HepG2 (cell line): Measurements from ENCODE around the gene ICE2. TPM values are rescaled to one million over a fixed set of nuclear protein-coding genes. Genes with fewer than 3 reads are reported as not detected.
A peak's percentile ranks its signal among the peaks of the same experiment; 100 is the strongest.

ENCODE experiments used
- CEBPZ ChIP-seq: IDR thresholded peaks from 2 replicates; pipeline ENCODE4 v1.6.1; 2012; ENCODE audit warnings: low read length, improper control_type of control experiment
- KAT2B ChIP-seq: fragments of 150-350 bp; IDR thresholded peaks from 2 replicates; pipeline ENCODE4 v1.6.1; 2014; ENCODE audit warnings: low read depth, low read length, borderline replicate concordance
- RERE ChIP-seq: IDR thresholded peaks from 2 replicates; pipeline ENCODE4 v1.6.1; 2016; ENCODE audit warnings: low read depth, missing genetic modification reagents, missing compliant biosample characterization
- SETDB1 ChIP-seq: sonication (generic); formaldehyde crosslinking; IDR thresholded peaks from 2 replicates; pipeline ENCODE4 v1.5.1; 2020; ENCODE audit warnings: missing genetic modification reagents, mild to moderate bottlenecking, borderline replicate concordance
- TRAFD1 ChIP-seq: sonication (generic); formaldehyde crosslinking; IDR thresholded peaks from 2 replicates; pipeline ENCODE4 v1.5.1; 2020; ENCODE audit warnings: missing genetic modification reagents, mild to moderate bottlenecking, borderline replicate concordance
- TRIM24 ChIP-seq: sonication (generic); formaldehyde crosslinking; IDR thresholded peaks from 2 replicates; pipeline ENCODE4 v1.8.0; 2022; ENCODE audit warnings: mild to moderate bottlenecking, missing genetic modification reagents
- YEATS4 ChIP-seq: sonication (generic); formaldehyde crosslinking; IDR thresholded peaks from 2 replicates; pipeline ENCODE4 v1.4.0; 2020; ENCODE audit warnings: missing genetic modification reagents, borderline replicate concordance
- ZHX1 ChIP-seq: sonication (generic); formaldehyde crosslinking; IDR thresholded peaks from 2 replicates; pipeline ENCODE4 v1.8.1; 2022; ENCODE audit warnings: low read depth, mild to moderate bottlenecking, missing genetic modification reagents
- ZNF281 ChIP-seq: sonication (generic); formaldehyde crosslinking; IDR thresholded peaks from 2 replicates; pipeline ENCODE4 v1.4.0; 2020; ENCODE audit warnings: missing genetic modification reagents, borderline replicate concordance
- ZNF3 ChIP-seq: IDR thresholded peaks from 2 replicates; pipeline ENCODE4 v1.7.0; 2017; ENCODE audit warnings: inconsistent platforms
- ZNF792 ChIP-seq: IDR thresholded peaks from 2 replicates; pipeline ENCODE4 v1.6.1; 2016
- polyA plus RNA-seq, 8 experiments: library from polyadenylated mRNA; depleted of rRNA in 3 of 8; stranded (reverse) in 7 of 8; unstranded in 1 of 8; fragments of >200 nt; fragmentation: Illumina TruSeq in 4 of 8; extraction: Trizol in 4 of 8; gene quantifications; 2 replicates each; pipeline versions ENCODE4 v1.2.1 to v1.2.3, GENCODE V29; 2011 to 2016; ENCODE audit warnings: low read depth in 4 of 8, missing spikeins in 1 of 8, mixed read lengths in 1 of 8; ENCODE audit not compliant: insufficient read depth in 1 of 8
- total RNA-seq, 5 experiments: library from RNA; depleted of rRNA; stranded (reverse); fragments of >200 nt; fragmentation: Illumina TruSeq; extraction: Trizol; gene quantifications; 2 replicates each; pipeline ENCODE4 v1.2.3, GENCODE V29; 2016; ENCODE audit warnings: low read depth in 1 of 5

The ICE2 gene
- total and polyA plus RNA-seq, 2 of the 13 experiments (the other 11 are each of a cell fraction or from before 2014, with no cell fraction given), result 24.8 to 26.4 TPM

GRCh38 chr15:60379525-60380274 is 99.2 kb downstream of the ICE2 start (continued):
- TF ChIP-seq RERE (no peak), KAT2B (no peak), CEBPZ (no peak), TRIM24 (CRISPR knock-in tag) (no peak), SETDB1 (CRISPR knock-in tag) (no peak), ZNF3 (no peak), ZNF281 (CRISPR knock-in tag) (peak; percentile 41; the same call in 1 of the 2 replicates), YEATS4 (CRISPR knock-in tag) (peak; percentile 68; the same call in 1 of the 2 replicates), ZNF792 (CRISPR knock-in tag) (peak; percentile 65), TRAFD1 (CRISPR knock-in tag) (no peak), ZHX1 (CRISPR knock-in tag) (peak; percentile 80; the same call in 1 of the 2 replicates)
